NB4 (cell line): ENCODE results near the gene CSMD2.

Experiments used
- CTCF ChIP-seq: IDR thresholded peaks from one replicate; pipeline ENCODE4 v1.5.1; 2012; ENCODE audit warnings: low read depth, low read length
- MAX ChIP-seq: IDR thresholded peaks from 2 replicates; pipeline ENCODE4 v1.6.1; 2011; ENCODE audit warnings: low read depth, low read length
- POLR2A ChIP-seq: IDR thresholded peaks from 2 replicates; pipeline ENCODE4 v1.6.1; 2011; ENCODE audit warnings: mild to moderate bottlenecking; ENCODE audit not compliant: insufficient read length; ENCODE audit errors: extremely low read depth

- TF ChIP-seq CTCF (no peak), POLR2A (no peak), MAX (no peak)
Observed at GRCh38 chr1:33547576-33547975, 617.5 kb downstream of the CSMD2 start.
